ENCODE measurements around the gene BTBD9. TPM values are rescaled to one million over a fixed set of nuclear protein-coding genes. Genes with fewer than 3 reads are reported as not detected.
A peak's percentile ranks its signal among the peaks of the same experiment; 100 is the strongest.

Gene BTBD9
- total and polyA plus RNA-seq, 4 experiments from 2014 or later: 5.2 to 40.4 (median 32.3) TPM

GRCh38 chr6:38524436-38525145, 115.1 kb downstream of the BTBD9 start:
- Mint-ChIP-seq H3K27me3 (no peaks in the 10 kb centered on the region), H3K27ac (no peak overlapping the region), H3K4me1 (peaks cover 5 to 9% (median 9%) of the 10 kb centered on the region in 4 donors), H3K9me3 (peaks cover 0 to 25% (median 18%) of the 10 kb centered on the region in 8 donors), H3K36me3 (peaks cover 34 to 38% of the 10 kb centered on the region in 2 donors), H3K4me3 (no peak overlapping the region)
- Histone ChIP-seq H3K36me3 (ENCODE audit: insufficient read depth, low read length) (no peaks in the 10 kb centered on the region), H3K27ac (ENCODE audit: low read depth, low read length) (no peak overlapping the region), H3K4me3 (ENCODE audit: low read length in 2 of 2) (no peak overlapping the region), H3K4me1 (ENCODE audit: insufficient read depth, low read length) (peaks cover 2% of the 10 kb centered on the region), H3K27me3 (ENCODE audit: insufficient read depth, low read length) (no peaks in the 10 kb centered on the region), H3K9me3 (ENCODE audit: control insufficient read depth in 1 of 2, low read length in 2 of 2) (no peaks in the 10 kb centered on the region)
- ChIA-PET CTCF (ENCODE audit: partially characterized antibody) (interaction anchor here (1.2 kb wide), 1 partner anchor 31 kb away, joined by 3 read pairs; no protein-coding TSS in a partner anchor), POLR2A (ENCODE audit: partially characterized antibody) (no interaction called here)
- intact Hi-C loops (cut with micrococcal nuclease): no loop called here
- no peak for DNase-seq

GRCh38 chr6:38522322-38522721, 117.4 kb downstream of the BTBD9 start:
- Mint-ChIP-seq H3K27ac (peak overlapping the region in 1 of 7 donors; percentile 27), H3K4me3 (no peak overlapping the region), H3K36me3 (peaks cover 18 to 22% of the 10 kb centered on the region in 2 donors), H3K27me3 (no peaks in the 10 kb centered on the region), H3K9me3 (peaks cover 0 to 20% (median 13%) of the 10 kb centered on the region in 8 donors), H3K4me1 (peaks cover 13 to 28% (median 21%) of the 10 kb centered on the region in 4 donors)
- no peaks in the 10 kb centered on the region for H3K9me3 ChIP-seq (ENCODE audit: control insufficient read depth in 1 of 2, low read length in 2 of 2)
- H3K4me3 ChIP-seq (ENCODE audit: low read length in 2 of 2): no peak overlapping the region
- H3K27ac ChIP-seq (ENCODE audit: low read depth, low read length): no peak overlapping the region
- ChIA-PET POLR2A (ENCODE audit: partially characterized antibody) (no interaction called here), CTCF (ENCODE audit: partially characterized antibody) (no interaction called here)
- DNase-seq: no peak
- intact Hi-C loops (cut with micrococcal nuclease): no loop called here
- peaks cover 15% of the 10 kb centered on the region for H3K4me1 ChIP-seq (ENCODE audit: insufficient read depth, low read length)
- H3K36me3 ChIP-seq (ENCODE audit: insufficient read depth, low read length): no peaks in the 10 kb centered on the region
- no peaks in the 10 kb centered on the region for H3K27me3 ChIP-seq (ENCODE audit: insufficient read depth, low read length)

GRCh38 chr6:38518511-38519304, 121.0 kb downstream of the BTBD9 start:
- CTCF ChIA-PET (ENCODE audit: partially characterized antibody): interaction anchor here (0.6 to 1.6 kb wide), 3 partner anchors 24 to 1094 kb away, joined by 3 to 4 read pairs (median 4); no protein-coding TSS in a partner anchor
- H3K27ac Mint-ChIP-seq: peak overlapping the region in 2 of 7 donors; percentile 8 to 81

GRCh38 chr6:38517005-38517404, 122.7 kb downstream of the BTBD9 start:
- intact Hi-C loops (cut with micrococcal nuclease): no loop called here

More at GRCh38 chr6:38518511-38519304, 121.0 kb downstream of the BTBD9 start:
- H3K9me3 ChIP-seq (ENCODE audit: control insufficient read depth in 1 of 2, low read length in 2 of 2): no peaks in the 10 kb centered on the region
- DNase-seq: no peak
- intact Hi-C loops (cut with micrococcal nuclease): no loop called here
- Mint-ChIP-seq H3K27me3 (no peaks in the 10 kb centered on the region), H3K4me3 (no peak overlapping the region), H3K36me3 (no peaks in the 10 kb centered on the region), H3K4me1 (peaks cover 8 to 35% (median 22%) of the 10 kb centered on the region in 4 donors), H3K9me3 (peaks cover 0 to 1% (median 0%) of the 10 kb centered on the region in 8 donors)
- H3K27me3 ChIP-seq (ENCODE audit: insufficient read depth, low read length): no peaks in the 10 kb centered on the region
- H3K36me3 ChIP-seq (ENCODE audit: insufficient read depth, low read length): no peaks in the 10 kb centered on the region
- POLR2A ChIA-PET (ENCODE audit: partially characterized antibody): no interaction called here
- no peak overlapping the region for H3K4me3 ChIP-seq (ENCODE audit: low read length in 2 of 2)
- H3K27ac ChIP-seq (ENCODE audit: low read depth, low read length): no peak overlapping the region
- peaks cover 15% of the 10 kb centered on the region for H3K4me1 ChIP-seq (ENCODE audit: insufficient read depth, low read length)

GRCh38 chr6:38514399-38514798, 125.3 kb downstream of the BTBD9 start:
- Mint-ChIP-seq H3K27me3 (no peaks in the 10 kb centered on the region), H3K4me3 (no peak overlapping the region), H3K9me3 (no peaks in the 10 kb centered on the region), H3K4me1 (peaks cover 12 to 36% (median 13%) of the 10 kb centered on the region in 4 donors), H3K27ac (no peak overlapping the region), H3K36me3 (peaks cover 0 to 3% of the 10 kb centered on the region in 2 donors)
- H3K27me3 ChIP-seq (ENCODE audit: insufficient read depth, low read length): no peaks in the 10 kb centered on the region
- ChIA-PET POLR2A (ENCODE audit: partially characterized antibody) (no interaction called here), CTCF (ENCODE audit: partially characterized antibody) (interaction anchor here (1.4 kb wide), 1 partner anchor 20 kb away, joined by 5 read pairs; no protein-coding TSS in a partner anchor)
- H3K9me3 ChIP-seq (ENCODE audit: control insufficient read depth in 1 of 2, low read length in 2 of 2): no peaks in the 10 kb centered on the region
- H3K27ac ChIP-seq (ENCODE audit: low read depth, low read length): no peak overlapping the region
- H3K4me3 ChIP-seq (ENCODE audit: low read length in 2 of 2): no peak overlapping the region
- DNase-seq: no peak
- peaks cover 11% of the 10 kb centered on the region for H3K4me1 ChIP-seq (ENCODE audit: insufficient read depth, low read length)
- intact Hi-C loops (cut with micrococcal nuclease): no loop called here
- no peaks in the 10 kb centered on the region for H3K36me3 ChIP-seq (ENCODE audit: insufficient read depth, low read length)

More at GRCh38 chr6:38517005-38517404, 122.7 kb downstream of the BTBD9 start:
- ChIA-PET POLR2A (ENCODE audit: partially characterized antibody) (interaction anchor here (0.6 kb wide), 1 partner anchor 506 kb away, joined by 3 read pairs; no protein-coding TSS in a partner anchor), CTCF (ENCODE audit: partially characterized antibody) (interaction anchor here (0.7 to 1.6 kb wide), 2 partner anchors 22 to 23 kb away, joined by 3 to 4 read pairs; no protein-coding TSS in a partner anchor)
- no peaks in the 10 kb centered on the region for H3K9me3 ChIP-seq (ENCODE audit: control insufficient read depth in 1 of 2, low read length in 2 of 2)
- Mint-ChIP-seq H3K27ac (no peak overlapping the region), H3K9me3 (no peaks in the 10 kb centered on the region), H3K4me3 (no peak overlapping the region), H3K36me3 (no peaks in the 10 kb centered on the region), H3K27me3 (no peaks in the 10 kb centered on the region), H3K4me1 (peaks cover 10 to 39% (median 18%) of the 10 kb centered on the region in 4 donors)
- no peak overlapping the region for H3K27ac ChIP-seq (ENCODE audit: low read depth, low read length)
- H3K36me3 ChIP-seq (ENCODE audit: insufficient read depth, low read length): no peaks in the 10 kb centered on the region
- no peak for DNase-seq
- peaks cover 15% of the 10 kb centered on the region for H3K4me1 ChIP-seq (ENCODE audit: insufficient read depth, low read length)
- H3K4me3 ChIP-seq (ENCODE audit: low read length in 2 of 2): no peak overlapping the region
- no peaks in the 10 kb centered on the region for H3K27me3 ChIP-seq (ENCODE audit: insufficient read depth, low read length)

GRCh38 chr6:38512211-38512610, 127.5 kb downstream of the BTBD9 start:
- Mint-ChIP-seq H3K36me3 (peaks cover 0 to 3% of the 10 kb centered on the region in 2 donors), H3K4me1 (peaks cover 0 to 17% (median 5%) of the 10 kb centered on the region in 4 donors), H3K27me3 (no peaks in the 10 kb centered on the region), H3K4me3 (no peak overlapping the region), H3K9me3 (no peaks in the 10 kb centered on the region), H3K27ac (no peak overlapping the region)
- POLR2A ChIA-PET (ENCODE audit: partially characterized antibody): no interaction called here
- no peaks in the 10 kb centered on the region for H3K36me3 ChIP-seq (ENCODE audit: insufficient read depth, low read length)
- no peaks in the 10 kb centered on the region for H3K9me3 ChIP-seq (ENCODE audit: control insufficient read depth in 1 of 2, low read length in 2 of 2)
- H3K4me3 ChIP-seq (ENCODE audit: low read length in 2 of 2): no peak overlapping the region
- H3K27me3 ChIP-seq (ENCODE audit: insufficient read depth, low read length): no peaks in the 10 kb centered on the region
- intact Hi-C loops (cut with micrococcal nuclease): no loop called here
- H3K4me1 ChIP-seq (ENCODE audit: insufficient read depth, low read length): no peaks in the 10 kb centered on the region
- CTCF ChIA-PET (ENCODE audit: partially characterized antibody): no interaction called here
- DNase-seq: no peak
- H3K27ac ChIP-seq (ENCODE audit: low read depth, low read length): no peak overlapping the region

- H3K9me3 Mint-ChIP-seq: no peaks in the 10 kb centered on the region
- Histone ChIP-seq H3K27me3 (ENCODE audit: insufficient read depth, low read length) (no peaks in the 10 kb centered on the region), H3K4me3 (ENCODE audit: low read length in 2 of 2) (no peak overlapping the region), H3K4me1 (ENCODE audit: insufficient read depth, low read length) (no peaks in the 10 kb centered on the region), H3K36me3 (ENCODE audit: insufficient read depth, low read length) (no peaks in the 10 kb centered on the region), H3K27ac (ENCODE audit: low read depth, low read length) (no peak overlapping the region), H3K9me3 (ENCODE audit: control insufficient read depth in 1 of 2, low read length in 2 of 2) (no peaks in the 10 kb centered on the region)
- peaks cover 0 to 3% of the 10 kb centered on the region in 2 donors for H3K36me3 Mint-ChIP-seq
- peaks cover 0 to 8% (median 4%) of the 10 kb centered on the region in 4 donors for H3K4me1 Mint-ChIP-seq
- H3K4me3 Mint-ChIP-seq: no peak overlapping the region
- no peak overlapping the region for H3K27ac Mint-ChIP-seq
- intact Hi-C loops (cut with micrococcal nuclease): no loop called here
- no peaks in the 10 kb centered on the region for H3K27me3 Mint-ChIP-seq
- POLR2A ChIA-PET (ENCODE audit: partially characterized antibody): no interaction called here
- CTCF ChIA-PET (ENCODE audit: partially characterized antibody): interaction anchor here (1.6 kb wide), 2 partner anchors 12 to 16 kb away, joined by 3 to 5 read pairs; no protein-coding TSS in a partner anchor
- DNase-seq: no peak
Measured at GRCh38 chr6:38510205-38510604, 129.5 kb downstream of the BTBD9 start.

Data from CD4-positive, alpha-beta memory T cell (primary cell).